Ovary (tissue), 9 donors: ENCODE measurements around the gene ALK. TPM values are rescaled to one million over a fixed set of nuclear protein-coding genes. Genes with fewer than 3 reads are reported as not detected.

Experiments used
- DNase-seq, 5 donors: peaks; one replicate each; pipeline ENCODE4 v3.0.0-alpha.2; 2019 to 2020
- H3K27ac ChIP-seq, 2 donors: fragments of 200-600 bp; one replicate each; pipeline versions ENCODE4 v1.5.1 to v1.8.0; 2019 to 2022
- H3K27me3 ChIP-seq: fragments of 200-600 bp; one replicate; pipeline ENCODE4 v1.8.0; 2022
- H3K36me3 ChIP-seq: fragments of 200-600 bp; sonication (generic); one replicate; pipeline ENCODE4 v1.5.1; 2019
- H3K4me1 ChIP-seq: one replicate; pipeline ENCODE4 v1.8.1; 2013; ENCODE audit warnings: mild to moderate bottlenecking, moderate library complexity; ENCODE audit not compliant: insufficient read depth
- H3K4me3 ChIP-seq: fragments of 200-600 bp; sonication (generic); one replicate; pipeline ENCODE4 v1.5.1; 2017
- H3K9me3 ChIP-seq, 2 donors: fragments of 200-600 bp in 1 of 2; sonication (generic) in 1 of 2; one replicate each; pipeline versions ENCODE4 v1.5.1 to v1.8.1; 2013 to 2019; ENCODE audit warnings: mild to moderate bottlenecking in 1 of 2, moderate library complexity in 1 of 2
- EP300 ChIP-seq: sonication (generic); formaldehyde crosslinking; IDR thresholded peaks from one replicate; pipeline ENCODE4 v1.6.1; 2017; ENCODE audit warnings: antibody characterized with exemption
- POLR2A ChIP-seq: fragments of 450-650 bp; IDR thresholded peaks from one replicate; pipeline ENCODE4 v1.6.1; 2017; ENCODE audit warnings: antibody characterized with exemption, mild to moderate bottlenecking, moderate library complexity
- WGBS, 3 donors: extraction: QIAGEN DNeasy Blood & Tissue Kit in 1 of 3; methylation state at CpG; one replicate each; pipeline versions ENCODE4 v1.1.5 to v1.1.7; 2013 to 2017; 5-methylcytosine and 5-hydroxymethylcytosine counted together
- intact Hi-C, 4 donors: fragments of 100-400 bp; cut with DNase I; formaldehyde crosslinking; loops; one replicate each; pipeline versions ENCODE4 v1.11.0 to v1.15.1; 2022 to 2023
- polyA plus RNA-seq, 2 donors: library from polyadenylated mRNA; stranded (reverse); fragments of 200-250 nt in 1 of 2; fragments of 350-450 nt in 1 of 2; fragmentation: Illumina TruSeq in 1 of 2; extraction: RNeasy Lipid Tissue Mini Kit (QIAGEN cat#74804) in 1 of 2; gene quantifications; one replicate each; pipeline ENCODE4 v1.2.3, GENCODE V29; 2013 to 2014
- total RNA-seq, 7 donors: library from RNA; depleted of rRNA in 2 of 7; stranded (reverse); fragments of >200 nt in 2 of 7; fragmentation: NEBNext Ultra II Directional in 3 of 7; extraction: Animal tissue kit (Norgen Biotek cat#: 25700) in 3 of 7; gene quantifications; one replicate each; pipeline versions ENCODE4 v1.1.0 to v1.2.4, GENCODE V29; 2016 to 2023
- TF ChIP-seq, protein P1 (sequence below), 3 donors: fragments of 450-650 bp in 2 of 3; fragments of 200-600 bp in 1 of 3; IDR thresholded peaks; one replicate each; pipeline versions ENCODE4 v1.5.1 to v1.8.0; 2016 to 2022; ENCODE audit warnings: antibody characterized with exemption in 3 of 3, mild to moderate bottlenecking in 1 of 3
- donor health status: DM: no; HTN: no; CAD: no; lungs with moderate emphysema.
- donor health status: DM: no; HTN: no; CAD: no.
- donor health status: Bipolar disorder and iron deficiency.
- donor health status: DM: yes; HTN: yes; CAD: no.
- donor health status: DM: no; HTN: no; CAD: no.
- donor health status: DM: yes; HTN: yes; CAD: no.

Gene ALK
- total and polyA plus RNA-seq, 9 donors, result 0.05 to 1.7 (median 0.23) TPM; not detected in 1

DNA sequence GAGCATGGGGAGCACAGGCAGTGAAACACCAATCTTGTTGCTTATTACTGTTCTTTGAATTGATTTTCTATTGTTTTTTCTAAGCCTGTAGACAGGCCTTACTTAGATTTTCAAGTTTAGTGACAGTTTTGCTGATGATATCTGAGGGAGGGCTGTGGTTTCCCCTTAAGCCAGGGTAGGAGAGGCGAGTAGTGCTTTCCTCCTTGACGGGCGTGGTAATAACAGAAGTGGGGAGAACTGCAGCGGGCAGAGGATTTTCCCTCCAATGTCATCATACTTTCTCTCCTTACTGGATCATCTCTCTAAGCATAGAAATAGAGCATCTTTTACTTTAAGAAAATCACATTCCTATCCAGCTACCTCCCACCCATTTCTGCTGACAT lies 314.4 kb downstream of the ALK start:
- intact Hi-C loops, result no loop called here
- Histone ChIP-seq H3K36me3 (no peaks in the 10 kb centered on the region), H3K4me3 (no peak overlapping the region), H3K27me3 (no peaks in the 10 kb centered on the region), H3K9me3 (no peaks in the 10 kb centered on the region), H3K27ac (no peak overlapping the region), H3K4me1 (no peaks in the 10 kb centered on the region)
- DNase-seq, result no peak
- TF ChIP-seq EP300, result no peak
- TF ChIP-seq POLR2A, result no peak
- TF ChIP-seq, protein P1, sequence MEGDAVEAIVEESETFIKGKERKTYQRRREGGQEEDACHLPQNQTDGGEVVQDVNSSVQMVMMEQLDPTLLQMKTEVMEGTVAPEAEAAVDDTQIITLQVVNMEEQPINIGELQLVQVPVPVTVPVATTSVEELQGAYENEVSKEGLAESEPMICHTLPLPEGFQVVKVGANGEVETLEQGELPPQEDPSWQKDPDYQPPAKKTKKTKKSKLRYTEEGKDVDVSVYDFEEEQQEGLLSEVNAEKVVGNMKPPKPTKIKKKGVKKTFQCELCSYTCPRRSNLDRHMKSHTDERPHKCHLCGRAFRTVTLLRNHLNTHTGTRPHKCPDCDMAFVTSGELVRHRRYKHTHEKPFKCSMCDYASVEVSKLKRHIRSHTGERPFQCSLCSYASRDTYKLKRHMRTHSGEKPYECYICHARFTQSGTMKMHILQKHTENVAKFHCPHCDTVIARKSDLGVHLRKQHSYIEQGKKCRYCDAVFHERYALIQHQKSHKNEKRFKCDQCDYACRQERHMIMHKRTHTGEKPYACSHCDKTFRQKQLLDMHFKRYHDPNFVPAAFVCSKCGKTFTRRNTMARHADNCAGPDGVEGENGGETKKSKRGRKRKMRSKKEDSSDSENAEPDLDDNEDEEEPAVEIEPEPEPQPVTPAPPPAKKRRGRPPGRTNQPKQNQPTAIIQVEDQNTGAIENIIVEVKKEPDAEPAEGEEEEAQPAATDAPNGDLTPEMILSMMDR (IDR thresholded peaks at IDR 0.05), result no peak
- 29 to 56% (median 45%) methylated on average over 4 of the region's 4 CpGs for WGBS, 3 donors

DNA sequence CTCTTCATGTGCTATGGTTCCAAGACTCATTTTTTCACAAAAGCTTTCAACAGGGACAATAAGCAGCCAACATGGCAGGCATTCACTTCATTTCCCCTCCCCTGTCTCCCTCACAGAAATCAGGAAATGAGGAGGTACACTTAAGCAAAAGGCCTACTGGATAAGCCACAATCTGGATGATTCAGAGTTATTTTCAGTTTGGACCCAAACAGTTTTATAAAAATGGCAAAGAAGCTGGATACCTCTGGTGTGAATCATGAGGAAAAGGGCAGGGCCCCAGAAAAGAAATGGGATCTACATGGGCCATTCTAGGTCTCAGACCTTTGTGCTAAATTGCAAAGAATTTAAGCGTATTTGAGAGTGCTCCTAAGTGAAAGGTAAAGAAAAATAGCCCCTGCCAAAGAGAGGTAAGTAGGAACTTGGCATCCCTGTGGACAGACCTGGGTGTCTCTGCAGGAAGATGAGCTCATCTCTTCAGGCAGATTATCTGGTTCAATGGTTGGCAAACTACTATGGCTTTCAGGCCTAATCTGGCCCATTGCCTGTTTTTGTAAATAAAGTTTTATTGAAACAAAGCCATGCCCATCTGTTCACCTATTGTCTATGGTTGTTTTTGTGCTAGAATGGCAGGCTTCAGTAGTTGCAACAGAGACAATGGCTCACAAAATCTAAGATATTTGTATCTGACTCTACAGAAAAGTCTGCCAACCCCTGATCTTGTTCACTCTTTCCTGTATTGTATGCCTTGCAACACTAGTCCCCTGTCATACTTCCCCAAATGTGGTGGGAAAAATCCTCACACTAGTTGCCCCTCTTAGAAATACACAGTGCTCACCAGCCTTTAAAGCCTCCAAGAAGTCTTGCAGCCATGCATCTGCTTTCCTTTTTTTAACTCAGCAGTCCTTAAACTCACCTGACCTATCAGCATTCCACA lies 315.0 kb downstream of the ALK start:
- intact Hi-C loops, result no loop called here
- Histone ChIP-seq H3K27me3 (no peaks in the 10 kb centered on the region), H3K4me1 (no peaks in the 10 kb centered on the region), H3K27ac (no peak overlapping the region), H3K4me3 (no peak overlapping the region), H3K36me3 (no peaks in the 10 kb centered on the region), H3K9me3 (no peaks in the 10 kb centered on the region)
- TF ChIP-seq, protein P1 (IDR thresholded peaks at IDR 0.05), result no peak
- TF ChIP-seq POLR2A, result no peak
- DNase-seq, result no peak
- 73 to 83% (median 81%) methylated on average over 1 of the region's 1 CpG for WGBS, 3 donors

DNA sequence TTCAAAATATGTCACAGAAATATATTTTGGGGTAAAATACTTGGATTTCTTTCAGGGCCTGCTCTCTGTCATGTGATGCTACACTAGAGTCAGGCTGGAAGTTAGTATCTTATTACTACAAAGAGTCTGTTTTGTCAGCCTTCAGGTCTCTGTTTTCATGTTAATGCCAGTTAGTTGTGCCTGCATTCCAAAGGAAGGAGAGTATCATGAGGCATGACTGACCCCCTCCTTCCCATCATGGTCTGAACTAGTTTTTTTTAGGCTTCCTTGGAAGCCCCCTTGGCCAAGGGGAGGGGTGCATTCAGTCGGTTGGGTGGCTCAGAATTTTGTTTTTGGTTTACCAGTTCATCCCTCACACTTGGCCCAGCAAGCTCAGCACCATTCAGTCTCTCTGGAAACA lies 318.0 kb downstream of the ALK start:
- H3K27ac ChIP-seq, result no peak overlapping the region
- no peaks in the 10 kb centered on the region for H3K9me3 ChIP-seq
- no peaks in the 10 kb centered on the region for H3K27me3 ChIP-seq
- no peak for DNase-seq
- 6 to 29% (median 24%) methylated on average over 1 of the region's 1 CpG for WGBS, 3 donors
- H3K36me3 ChIP-seq, result no peaks in the 10 kb centered on the region
- no peak overlapping the region for H3K4me3 ChIP-seq
- intact Hi-C loops, result no loop called here
- no peak for TF ChIP-seq EP300
- TF ChIP-seq POLR2A, result no peak
- H3K4me1 ChIP-seq, result no peaks in the 10 kb centered on the region

DNA sequence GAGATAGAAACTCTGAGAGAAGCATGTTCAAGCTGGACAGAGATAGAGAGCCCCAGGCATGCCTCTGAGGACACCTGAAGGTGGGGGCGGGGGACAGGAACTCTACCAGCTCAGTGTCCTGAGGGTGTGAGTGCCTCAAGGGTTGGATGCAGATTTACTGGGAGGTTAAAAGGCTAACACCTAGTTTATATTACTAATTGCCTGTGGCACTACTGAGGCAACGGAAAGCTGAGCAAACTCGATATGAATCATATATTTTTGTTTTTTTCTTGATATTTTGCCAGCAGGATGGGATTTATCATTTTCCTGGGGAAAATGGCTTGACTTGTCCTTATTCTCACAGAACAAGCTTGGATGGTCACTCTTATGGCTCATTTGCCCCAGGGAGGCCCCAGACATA lies 319.5 kb downstream of the ALK start:
- Histone ChIP-seq H3K4me3 (no peak overlapping the region), H3K4me1 (no peaks in the 10 kb centered on the region), H3K36me3 (no peaks in the 10 kb centered on the region), H3K27ac (no peak overlapping the region), H3K27me3 (no peaks in the 10 kb centered on the region), H3K9me3 (no peaks in the 10 kb centered on the region)
- no peak for DNase-seq
- 65 to 71% (median 66%) methylated on average over 3 of the region's 3 CpGs for WGBS, 3 donors
- no peak for TF ChIP-seq POLR2A
- no peak for TF ChIP-seq EP300
- TF ChIP-seq, protein P1 (IDR thresholded peaks at IDR 0.05), result no peak
- intact Hi-C loops, result no loop called here

DNA sequence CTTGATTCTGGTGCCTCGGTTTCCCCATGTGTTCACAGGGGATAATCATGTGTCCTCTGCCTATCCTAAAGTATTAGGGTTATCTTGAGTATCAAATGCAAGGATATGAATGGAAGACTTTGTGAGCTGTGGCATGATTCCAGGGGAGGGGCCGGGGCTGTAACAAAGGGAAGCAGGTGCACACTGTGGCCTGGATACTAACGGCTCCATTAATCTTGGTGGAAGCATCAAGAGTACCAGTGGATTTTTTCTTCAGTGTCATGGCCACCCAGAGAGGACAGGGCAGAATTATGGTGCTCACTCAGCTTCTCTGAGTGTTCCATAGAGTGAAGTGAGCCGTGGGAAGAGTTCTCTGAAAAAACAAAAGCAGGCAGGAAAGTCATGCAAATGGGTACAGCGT lies 320.1 kb downstream of the ALK start:
- no peaks in the 10 kb centered on the region for H3K36me3 ChIP-seq
- H3K4me3 ChIP-seq, result no peak overlapping the region
- no peaks in the 10 kb centered on the region for H3K27me3 ChIP-seq
- WGBS, 3 donors, result 88 to 91% (median 89%) methylated on average over 5 of the region's 5 CpGs
- no peaks in the 10 kb centered on the region for H3K9me3 ChIP-seq
- no peak for DNase-seq
- intact Hi-C loops, result no loop called here
- H3K27ac ChIP-seq, result no peak overlapping the region
- H3K4me1 ChIP-seq, result no peaks in the 10 kb centered on the region
- TF ChIP-seq POLR2A (no peak), EP300 (no peak)
- TF ChIP-seq, protein P1 (IDR thresholded peaks at IDR 0.05), result no peak
